GM10847 (cell line): ENCODE measurements around the gene GNA12.

Experiments
- POLR2A ChIP-seq: IDR thresholded peaks from 2 replicates; pipeline ENCODE4 v1.6.1; 2011; ENCODE audit not compliant: insufficient read length; ENCODE audit errors: extremely low read depth

GNA12 gene

DNA sequence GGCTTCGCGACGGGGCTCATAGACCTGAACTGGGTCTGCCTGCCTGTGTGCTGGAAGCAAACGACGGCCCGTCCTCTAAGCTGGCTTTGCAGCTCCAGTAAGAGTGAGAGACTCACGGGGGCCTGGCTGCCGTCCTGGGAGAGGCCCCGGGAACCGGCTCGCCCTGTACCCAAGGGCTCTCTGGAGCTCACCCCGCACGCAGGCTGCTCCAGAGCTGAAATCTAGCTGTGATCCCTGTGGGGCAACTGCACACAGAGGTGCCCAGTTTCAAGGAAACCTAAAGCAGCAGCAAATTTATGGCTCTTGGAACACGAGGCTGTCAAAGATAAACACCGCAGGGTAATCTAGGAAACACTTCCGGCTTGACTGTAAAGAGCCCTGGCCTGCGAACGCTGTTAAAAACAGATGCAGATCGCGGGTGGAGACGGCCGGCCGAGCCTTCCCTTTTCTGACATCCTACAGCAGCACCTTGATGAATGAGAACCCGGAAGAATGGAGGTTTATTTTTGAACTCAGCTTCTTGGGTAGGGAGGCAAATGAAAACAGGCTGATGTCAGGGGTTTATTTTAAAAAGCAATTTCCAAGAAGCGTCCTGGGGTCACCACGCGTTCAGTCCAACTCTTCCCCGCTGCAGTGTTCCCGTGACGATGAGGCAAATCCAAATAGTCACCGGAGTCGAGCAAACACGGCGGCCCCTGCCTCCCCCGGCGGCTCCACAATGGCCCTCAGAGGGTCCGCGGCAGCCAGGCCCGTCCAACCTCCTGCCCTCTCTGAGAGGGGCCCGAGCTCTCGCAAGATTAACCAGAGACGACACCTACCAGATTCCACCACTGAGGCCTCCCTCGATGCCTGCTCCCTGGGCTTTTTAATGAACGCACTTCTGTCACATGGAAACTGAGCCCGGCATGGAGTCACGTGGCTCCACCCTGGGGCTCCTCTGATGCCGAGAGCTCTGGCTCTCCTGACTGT is 126.5 kb downstream of the GNA12 start:
- TF ChIP-seq POLR2A = no peak

DNA sequence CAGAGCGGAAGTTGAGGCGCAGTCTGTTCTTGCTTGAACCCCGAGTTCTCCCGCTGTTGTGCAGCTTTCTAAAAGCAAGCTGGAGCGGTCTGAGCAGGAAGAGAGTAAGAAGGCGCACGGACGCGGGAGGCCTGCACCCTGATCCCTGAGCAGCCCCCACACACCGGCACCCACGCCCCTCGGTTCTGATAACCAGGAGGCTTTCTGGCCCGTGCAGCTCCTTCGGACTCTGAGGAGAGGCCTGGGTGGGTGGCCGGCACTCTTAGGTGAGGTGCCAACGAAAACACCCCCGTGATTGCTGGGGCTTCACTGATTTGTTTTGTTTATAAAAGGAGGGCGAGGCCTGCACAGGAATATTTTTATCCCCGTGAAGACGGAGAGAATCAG is 127.2 kb downstream of the GNA12 start:
- TF ChIP-seq POLR2A = no peak

DNA sequence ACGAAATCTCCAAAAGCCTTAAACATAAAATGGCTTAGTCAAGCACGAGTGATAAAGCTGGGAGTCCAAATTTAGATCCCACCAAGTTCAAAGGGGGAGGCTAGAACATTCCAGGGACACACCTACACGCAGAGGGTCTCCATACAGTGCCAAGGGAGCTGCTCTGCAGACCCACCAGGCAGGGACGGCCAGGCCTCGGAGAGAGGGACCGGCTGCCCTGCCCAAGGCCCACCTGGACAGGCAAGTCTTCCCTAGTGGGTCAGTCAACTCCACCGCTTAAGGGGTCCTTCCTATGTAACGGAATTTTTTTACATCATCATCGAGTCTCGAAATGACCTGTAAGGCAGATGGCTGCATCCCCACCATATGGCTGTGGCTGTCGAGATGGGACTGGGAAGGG is 127.6 kb downstream of the GNA12 start:
- no peak for TF ChIP-seq POLR2A

DNA sequence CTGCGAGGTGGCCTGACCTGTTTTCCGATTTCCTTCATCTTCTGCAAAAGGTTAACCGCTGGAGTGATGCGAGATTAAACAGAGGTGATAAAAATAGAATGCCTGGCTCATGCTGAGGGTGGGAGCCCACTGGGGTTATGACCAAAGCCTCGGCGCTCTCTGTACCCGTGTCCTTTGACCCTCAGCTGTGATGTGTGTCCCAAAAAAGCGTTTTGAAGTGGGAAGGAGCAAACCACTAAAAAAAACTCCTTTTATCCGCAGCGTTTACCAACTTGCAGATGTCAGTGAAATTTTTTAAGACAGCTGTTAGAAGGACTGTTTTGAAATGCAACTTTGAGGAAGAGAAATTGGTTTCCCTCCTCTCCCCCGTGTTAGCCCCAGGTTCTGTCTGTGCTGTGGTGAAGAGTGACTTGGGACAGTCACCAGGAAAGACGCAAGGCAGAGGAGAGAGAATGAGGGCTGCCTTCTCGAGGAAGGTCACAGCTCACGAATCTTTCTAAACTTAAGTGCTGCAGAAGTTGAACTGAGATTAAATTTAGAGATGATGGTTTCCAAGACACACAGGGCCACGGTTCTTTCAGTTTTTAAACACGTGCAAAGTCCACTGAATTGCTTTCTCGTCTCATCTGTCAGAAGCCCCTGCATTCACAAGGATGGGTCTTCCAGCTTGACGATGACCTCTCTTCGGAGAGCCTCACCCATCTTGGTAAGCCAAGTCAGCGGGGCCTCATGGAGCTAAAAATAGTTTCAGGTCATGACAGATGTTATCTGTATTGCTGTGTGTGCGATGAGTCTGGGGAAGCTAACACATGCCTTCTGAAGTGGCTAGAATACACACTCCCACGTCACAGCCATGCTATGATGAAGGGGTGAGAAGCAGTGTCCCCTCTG is 128.5 kb downstream of the GNA12 start:
- no peak for TF ChIP-seq POLR2A

DNA sequence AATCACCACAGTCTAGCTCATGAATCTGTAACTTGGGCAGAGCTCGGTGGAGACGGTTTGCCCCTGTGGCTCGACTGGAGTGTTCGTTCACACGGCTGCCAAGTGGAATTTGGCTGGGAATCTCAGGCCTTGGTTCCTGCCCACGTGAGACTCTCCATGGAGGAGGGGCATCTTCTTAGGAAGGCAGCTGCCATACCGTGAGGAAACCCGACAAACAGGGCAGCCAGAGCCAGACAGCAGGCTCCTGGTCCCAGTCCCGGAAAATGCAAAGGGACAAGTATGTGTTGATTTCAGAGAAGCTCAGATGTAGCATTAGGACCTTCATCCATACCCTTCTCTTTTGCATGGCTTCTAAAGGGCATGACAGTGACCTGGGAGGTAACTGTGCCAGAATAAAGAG is 129.5 kb downstream of the GNA12 start:
- TF ChIP-seq POLR2A = no peak

DNA sequence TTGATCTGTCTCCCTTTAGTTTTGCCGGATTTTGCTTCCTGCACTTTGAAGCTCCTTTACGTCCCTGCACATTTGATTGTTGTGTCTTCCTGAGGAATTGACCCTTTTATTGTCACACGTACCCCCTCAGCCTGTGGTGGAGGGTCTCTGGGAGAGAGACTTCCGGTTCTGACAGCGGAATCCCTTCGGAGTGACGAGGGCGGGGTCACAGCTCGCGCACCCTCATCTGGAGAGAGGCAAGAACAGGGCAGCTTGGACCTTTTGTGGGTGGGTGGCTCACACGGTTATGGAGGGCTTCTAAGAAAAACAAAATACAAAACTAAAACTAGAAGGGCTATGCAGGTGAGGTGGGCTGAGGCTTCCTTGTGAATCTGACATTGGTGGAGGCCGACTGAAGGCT is 130.1 kb downstream of the GNA12 start:
- TF ChIP-seq POLR2A = no peak

GRCh38 chr7:2713370-2713769 is 130.7 kb downstream of the GNA12 start:
- TF ChIP-seq POLR2A = no peak

DNA sequence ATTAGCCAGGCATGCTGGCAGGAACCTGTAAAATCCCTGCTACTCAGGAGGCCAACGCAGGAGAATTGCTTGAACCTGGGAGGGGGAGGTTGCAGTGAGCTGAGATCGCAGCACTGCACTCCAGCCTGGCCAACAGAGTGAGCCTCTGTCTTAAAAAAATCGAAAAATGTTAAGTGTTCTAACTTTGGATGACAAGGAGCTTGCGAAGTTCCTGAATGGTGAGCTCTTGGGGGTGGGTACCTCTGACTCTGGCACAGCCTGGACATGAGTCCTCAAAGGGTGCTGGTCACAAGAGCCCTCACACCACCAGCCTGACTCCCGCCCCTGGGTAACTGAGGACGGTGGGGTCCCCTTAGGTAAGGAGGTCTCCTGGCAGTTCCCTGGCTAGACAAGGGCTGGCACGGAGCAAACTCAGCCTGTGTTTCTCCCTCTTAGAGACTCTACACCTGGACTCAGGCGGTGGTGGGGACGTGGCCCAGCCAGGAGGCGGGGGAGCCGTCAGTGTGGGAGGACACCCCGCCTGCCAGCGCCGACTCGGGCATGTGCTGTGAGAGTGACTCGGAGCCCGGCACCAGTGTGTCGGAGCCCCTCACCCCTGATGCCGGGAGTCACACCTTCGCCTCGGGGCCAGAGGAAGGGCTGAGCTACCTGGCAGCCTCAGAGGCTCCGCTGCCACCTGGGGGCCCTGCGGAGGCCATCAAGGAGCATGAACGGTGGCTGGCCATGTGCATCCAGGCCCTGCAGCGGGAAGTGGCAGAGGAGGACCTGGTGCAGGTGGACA is 132.0 kb downstream of the GNA12 start:
- TF ChIP-seq POLR2A = no peak

DNA sequence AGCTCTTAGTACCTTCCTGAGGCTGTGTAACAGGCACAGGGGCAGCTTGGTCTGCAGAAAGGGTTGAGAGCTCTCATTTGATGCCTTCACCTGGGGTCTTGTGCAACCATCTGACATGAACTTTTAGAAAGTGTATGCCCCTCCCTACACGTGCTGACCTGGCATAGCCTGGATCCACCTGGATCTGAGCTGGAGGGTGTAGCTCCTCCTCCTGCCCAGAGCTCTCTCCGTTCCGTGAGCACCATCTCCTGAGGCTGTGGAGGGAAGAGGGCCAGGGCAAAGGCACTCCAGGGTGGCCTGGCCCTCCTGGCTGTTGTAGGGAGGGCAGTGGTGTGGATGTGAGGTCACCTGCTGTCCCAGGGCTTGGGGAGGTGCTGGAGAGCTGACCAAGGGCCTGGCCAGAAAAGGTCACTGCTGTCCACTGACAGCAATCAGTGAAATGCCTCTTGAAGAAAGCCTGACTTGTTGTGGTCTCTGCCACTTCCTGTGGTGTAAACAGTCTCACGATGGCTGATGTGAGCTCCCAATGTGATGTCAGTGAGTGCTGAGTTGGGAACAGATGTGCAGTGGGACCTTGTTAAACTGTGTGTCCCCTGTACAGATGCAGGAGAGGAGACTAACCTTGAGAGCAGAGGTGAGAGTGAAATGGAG is 133.1 kb downstream of the GNA12 start:
- TF ChIP-seq POLR2A = no peak

GRCh38 chr7:2710286-2710655 is 133.8 kb downstream of the GNA12 start:
- no peak for TF ChIP-seq POLR2A

DNA sequence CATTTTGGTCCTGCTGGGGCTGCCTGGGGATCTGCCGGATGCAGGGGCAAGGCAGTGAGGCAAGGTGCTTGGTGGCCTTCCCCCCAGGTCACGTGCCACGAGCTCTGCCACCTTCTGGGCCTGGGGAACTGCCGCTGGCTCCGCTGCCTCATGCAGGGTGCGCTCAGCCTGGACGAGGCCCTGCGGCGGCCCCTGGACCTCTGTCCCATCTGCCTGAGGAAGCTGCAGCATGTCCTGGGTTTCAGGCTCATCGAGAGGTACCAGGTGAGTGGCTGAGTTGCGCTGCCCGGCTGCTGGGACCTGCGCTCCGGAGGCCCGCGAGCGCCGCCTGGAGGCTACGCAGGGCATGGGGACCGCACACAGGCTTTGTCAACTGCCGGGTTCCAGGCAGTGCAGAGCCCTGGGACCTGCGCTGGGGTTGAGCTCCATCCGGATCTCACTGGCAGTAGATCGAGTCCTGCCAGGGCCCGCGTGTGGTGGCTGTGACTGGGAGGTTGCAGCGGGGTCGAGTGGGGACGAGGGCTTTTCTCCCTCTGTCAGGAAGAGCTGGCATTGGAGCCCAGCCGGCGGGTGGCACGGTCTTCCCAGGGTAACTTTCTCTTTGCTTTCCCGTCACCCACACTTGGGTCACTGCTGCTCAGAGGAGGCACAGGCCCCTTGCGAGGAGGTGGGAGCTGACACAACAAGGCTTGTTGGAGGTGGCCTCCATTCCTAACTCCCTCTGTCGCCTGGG is 134.4 kb downstream of the GNA12 start:
- TF ChIP-seq POLR2A = no peak

GRCh38 chr7:2708547-2709310 is 135.4 kb downstream of the GNA12 start:
- TF ChIP-seq POLR2A = no peak

DNA sequence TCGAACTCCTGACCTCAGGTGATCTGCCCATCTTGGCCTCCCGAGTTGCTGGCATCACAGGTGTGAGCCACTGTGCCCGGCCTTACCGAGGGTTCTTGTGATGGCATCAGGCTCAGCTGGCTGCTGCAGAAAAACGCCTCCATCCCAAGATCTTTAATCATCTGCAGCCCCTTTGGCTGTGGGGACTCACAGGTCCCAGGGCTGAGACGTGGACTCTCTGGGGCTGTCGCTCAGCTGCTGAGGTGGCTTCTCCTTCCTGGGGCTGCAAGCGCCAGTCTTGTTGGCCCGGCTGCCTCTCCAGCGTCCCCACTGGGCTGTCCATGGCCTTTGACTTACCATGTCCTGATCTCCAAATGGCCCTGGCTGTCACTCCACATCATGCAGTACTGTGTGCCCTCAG is 136.1 kb downstream of the GNA12 start:
- no peak for TF ChIP-seq POLR2A
